Embryonic facial prominence (tissue), 1 donor: Measurements from ENCODE around the gene RAD51C.
"Not testable (repeated sequence)": the region's sequence is repeated elsewhere in the genome, so short reads cannot be mapped to it uniquely, and the experiment has no call there.

ENCODE experiments used
- DNase-seq: peaks from one replicate; pipeline ENCODE4 v3.0.0-alpha.2; 2016; ENCODE audit errors: extremely low spot score

RAD51C gene

GRCh38 chr17:58734811-58735210 lies 42.4 kb downstream of the RAD51C start:
- DNase-seq: no peak

GRCh38 chr17:58741121-58741625 lies 48.8 kb downstream of the RAD51C start:
- no peak for DNase-seq

GRCh38 chr17:58747674-58748073 lies 55.3 kb downstream of the RAD51C start:
- DNase-seq: no peak

- DNase-seq: not testable (repeated sequence)
Measured at GRCh38 chr17:58749627-58750026, 57.2 kb downstream of the RAD51C start.

GRCh38 chr17:58753026-58753425 lies 60.6 kb downstream of the RAD51C start:
- no peak for DNase-seq

GRCh38 chr17:58755269-58755576 lies 62.8 kb downstream of the RAD51C start:
- no peak for DNase-seq

- peak; percentile 62 for DNase-seq
Measured at GRCh38 chr17:58755577-58756245, 63.3 kb downstream of the RAD51C start, which contains the start of gene PPM1E. TSS of gene PPM1E (plus strand) at chr17:58755854.

- no peak for DNase-seq
Measured at GRCh38 chr17:58756246-58757161, 64.1 kb downstream of the RAD51C start.

- no peak for DNase-seq
Measured at GRCh38 chr17:58757162-58757613, 64.8 kb downstream of the RAD51C start.

GRCh38 chr17:58758890-58759289 lies 66.5 kb downstream of the RAD51C start:
- DNase-seq: no peak

GRCh38 chr17:58759522-58759921 lies 67.1 kb downstream of the RAD51C start:
- no peak for DNase-seq

GRCh38 chr17:58760248-58760647 lies 67.8 kb downstream of the RAD51C start:
- no peak for DNase-seq

GRCh38 chr17:58763263-58763662 lies 70.9 kb downstream of the RAD51C start:
- DNase-seq: no peak

GRCh38 chr17:58764373-58764772 lies 72.0 kb downstream of the RAD51C start:
- DNase-seq: no peak

- DNase-seq: not testable (repeated sequence)
Measured at GRCh38 chr17:58778482-58778881, 86.1 kb downstream of the RAD51C start.

GRCh38 chr17:58779446-58779845 lies 87.0 kb downstream of the RAD51C start:
- DNase-seq: no peak

- DNase-seq: no peak
Measured at GRCh38 chr17:58783380-58783779, 91.0 kb downstream of the RAD51C start.

GRCh38 chr17:58785097-58785496 lies 92.7 kb downstream of the RAD51C start:
- DNase-seq: no peak
